CD14-positive monocyte (primary cell): ENCODE results near the gene SCD5. TPM values are rescaled to one million over a fixed set of nuclear protein-coding genes. Genes with fewer than 3 reads are reported as not detected.
A peak's percentile ranks its signal among the peaks of the same experiment; 100 is the strongest.

Experiments used
- DNase-seq, 3 donors: peaks; one replicate each; pipeline ENCODE4 v3.0.0-alpha.2; 2011 to 2022
- H2AFZ ChIP-seq: 2 replicates; pipeline ENCODE4 v1.6.0; 2012; ENCODE audit warnings: mild to moderate bottlenecking, low read depth, low read length, inconsistent platforms; ENCODE audit not compliant: insufficient read depth, poor library complexity, severe bottlenecking
- H3K27ac ChIP-seq, 2 donors: 1 replicate in 1 of 2; 2 replicates in 1 of 2; pipeline ENCODE4 v1.5.1; 2012 to 2013; ENCODE audit warnings: low read length in 2 of 2, control low read depth in 1 of 2, inconsistent platforms in 1 of 2, low read depth in 1 of 2, mild to moderate bottlenecking in 1 of 2
- H3K27me3 ChIP-seq, 2 donors: one replicate each; pipeline versions ENCODE4 v1.6.0 to v1.6.1; 2011 to 2013; ENCODE audit warnings: low read length in 2 of 2; ENCODE audit not compliant: control insufficient read depth in 2 of 2, insufficient read depth in 2 of 2
- H3K36me3 ChIP-seq, 2 donors: replicated peaks in 1 of 2; 1 replicate in 1 of 2; 2 replicates in 1 of 2; pipeline versions ENCODE4 v1.5.1 to v1.6.1; 2012 to 2013; ENCODE audit warnings: low read length in 2 of 2, control low read depth in 1 of 2, inconsistent platforms in 1 of 2, mild to moderate bottlenecking in 1 of 2; ENCODE audit not compliant: insufficient read depth in 2 of 2, control insufficient read depth in 1 of 2
- H3K4me1 ChIP-seq, 2 donors: 1 replicate in 1 of 2; 2 replicates in 1 of 2; pipeline versions ENCODE4 v1.5.1 to v1.6.1; 2012 to 2013; ENCODE audit warnings: low read length in 2 of 2, control low read depth in 1 of 2, inconsistent platforms in 1 of 2, mild to moderate bottlenecking in 1 of 2, moderate library complexity in 1 of 2; ENCODE audit not compliant: insufficient read depth in 2 of 2, control insufficient read depth in 1 of 2
- H3K4me2 ChIP-seq: replicated peaks from 2 replicates; pipeline ENCODE3; 2012; ENCODE audit warnings: low read length, moderate library complexity, mild to moderate bottlenecking; ENCODE audit not compliant: poor library complexity, severe bottlenecking; ENCODE audit errors: extremely low read depth
- H3K4me3 ChIP-seq, 3 experiments: fragments of 200-600 bp in 1 of 3; sonication (generic) in 1 of 3; replicated peaks in 1 of 3; 1 replicate in 2 of 3; 2 replicates in 1 of 3; pipeline ENCODE4 v1.5.1; 2011 to 2013; ENCODE audit warnings: low read length in 3 of 3, mild to moderate bottlenecking in 3 of 3, control low read depth in 2 of 3, low read depth in 2 of 3, inconsistent platforms in 1 of 3, moderate library complexity in 1 of 3
- H3K79me2 ChIP-seq: 2 replicates; pipeline ENCODE4 v1.6.0; 2012; ENCODE audit warnings: mild to moderate bottlenecking, control low read depth, inconsistent platforms, low read length, moderate library complexity; ENCODE audit not compliant: insufficient read depth
- H3K9ac ChIP-seq: 2 replicates; pipeline ENCODE4 v1.6.0; 2017; ENCODE audit warnings: low read length, mild to moderate bottlenecking; ENCODE audit not compliant: insufficient read depth, poor library complexity, severe bottlenecking
- H3K9me3 ChIP-seq, 2 donors: replicated peaks in 1 of 2; 1 replicate in 1 of 2; 2 replicates in 1 of 2; pipeline versions ENCODE4 v1.5.1 to v1.6.1; 2012 to 2013; ENCODE audit warnings: low read length in 2 of 2, control low read depth in 1 of 2; ENCODE audit not compliant: control insufficient read depth in 1 of 2, insufficient read depth in 1 of 2
- H4K20me1 ChIP-seq: 2 replicates; pipeline ENCODE4 v1.6.0; 2012; ENCODE audit warnings: mild to moderate bottlenecking, low read length, control low read depth, moderate library complexity; ENCODE audit not compliant: insufficient read depth
- H3K27ac Mint-ChIP-seq, 7 donors: one replicate each; pipeline ENCODE4 v1.8.0; 2020; ENCODE audit warnings: mild to moderate bottlenecking in 7 of 7, mixed read lengths in 7 of 7, moderate library complexity in 6 of 7, inconsistent platforms in 2 of 7
- H3K27me3 Mint-ChIP-seq, 3 donors: one replicate each; pipeline ENCODE4 v1.8.0; 2021 to 2022; ENCODE audit warnings: low read depth in 3 of 3, mild to moderate bottlenecking in 3 of 3, mixed read lengths in 3 of 3, moderate library complexity in 3 of 3, inconsistent platforms in 1 of 3
- H3K36me3 Mint-ChIP-seq, 2 donors: one replicate each; pipeline ENCODE4 v1.8.0; 2020; ENCODE audit warnings: mixed read lengths in 2 of 2, inconsistent platforms in 1 of 2, mild to moderate bottlenecking in 1 of 2
- H3K4me1 Mint-ChIP-seq: one replicate; pipeline ENCODE4 v1.8.0; 2020; ENCODE audit warnings: mild to moderate bottlenecking, mixed read lengths
- H3K4me3 Mint-ChIP-seq, 2 donors: one replicate each; pipeline ENCODE4 v1.8.0; 2020; ENCODE audit warnings: mild to moderate bottlenecking in 2 of 2, mixed read lengths in 2 of 2, moderate library complexity in 1 of 2
- H3K9me3 Mint-ChIP-seq, 7 donors: one replicate each; pipeline ENCODE4 v1.8.0; 2020 to 2022; ENCODE audit warnings: mixed read lengths in 7 of 7, mild to moderate bottlenecking in 6 of 7, moderate library complexity in 6 of 7, inconsistent platforms in 2 of 7
- WGBS: methylation state at CpG from one replicate; pipeline ENCODE4 v1.1.5; 2013; ENCODE audit warnings: missing lambda C conversion rate; ENCODE audit not compliant: insufficient coverage; 5-methylcytosine and 5-hydroxymethylcytosine counted together
- intact Hi-C, 2 donors: fragments of 100-400 bp; cut with micrococcal nuclease; formaldehyde crosslinking; loops; one replicate each; pipeline versions ENCODE4 v1.15.0 to v1.15.1; 2023
- polyA plus RNA-seq, 3 donors: library from polyadenylated mRNA; depleted of rRNA in 1 of 3; unstranded in 2 of 3; stranded (reverse) in 1 of 3; fragments of 300-500 nt in 2 of 3; fragments of >200 nt in 1 of 3; fragmentation: Illumina TruSeq in 2 of 3; gene quantifications; 1 replicate in 2 of 3; 2 replicates in 1 of 3; pipeline ENCODE4 v1.2.3, GENCODE V29; 2012 to 2021
- TF ChIP-seq, protein P1 (sequence below): fragments of 200-600 bp; IDR thresholded peaks from one replicate; pipeline ENCODE4 v1.8.0; 2022; ENCODE audit warnings: antibody characterized with exemption, mild to moderate bottlenecking

SCD5 gene
- polyA plus RNA-seq, 3 donors: 0.28 to 1.3 (median 0.61) TPM

DNA sequence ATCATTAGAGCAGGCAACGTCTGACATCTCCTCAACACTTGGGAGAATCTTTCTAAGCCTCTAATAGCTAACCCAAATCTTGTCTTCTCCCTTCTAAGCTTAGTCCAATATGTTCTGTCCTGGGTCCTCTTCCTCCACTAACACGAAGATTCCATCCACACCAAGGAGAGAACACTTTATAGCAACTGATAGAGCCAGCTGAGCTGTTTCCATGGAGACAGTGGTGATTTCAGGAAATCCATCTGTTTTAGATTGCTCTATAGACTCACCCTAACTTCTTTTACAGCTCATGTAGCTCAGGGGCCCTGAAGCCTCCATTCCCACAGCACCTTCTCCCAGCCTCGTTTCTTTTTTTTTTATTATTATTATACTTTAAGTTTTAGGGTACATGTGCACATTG is 37.4 kb downstream of the SCD5 start:
- Histone ChIP-seq H4K20me1 (no peaks in the 10 kb centered on the region), H3K27ac (no peak overlapping the region), H3K36me3 (no peaks in the 10 kb centered on the region), H3K4me1 (no peaks in the 10 kb centered on the region), H3K4me3 (no peak overlapping the region), H3K27me3 (no peaks in the 10 kb centered on the region), H2AFZ (no peak overlapping the region), H3K4me2 (no peak overlapping the region), H3K9me3 (peaks cover 10 to 11% of the 10 kb centered on the region in 2 donors), H3K9ac (no peak overlapping the region), H3K79me2 (no peaks in the 10 kb centered on the region)
- H3K4me1 Mint-ChIP-seq: peaks cover 1% of the 10 kb centered on the region
- WGBS: 19% methylated on average over 2 of the region's 3 CpGs
- no peak for DNase-seq
- no peaks in the 10 kb centered on the region for H3K36me3 Mint-ChIP-seq
- H3K27me3 Mint-ChIP-seq: peaks cover 0 to 3% (median 3%) of the 10 kb centered on the region in 3 donors
- peaks cover 4 to 20% (median 11%) of the 10 kb centered on the region in 7 donors for H3K9me3 Mint-ChIP-seq
- TF ChIP-seq, protein P1, sequence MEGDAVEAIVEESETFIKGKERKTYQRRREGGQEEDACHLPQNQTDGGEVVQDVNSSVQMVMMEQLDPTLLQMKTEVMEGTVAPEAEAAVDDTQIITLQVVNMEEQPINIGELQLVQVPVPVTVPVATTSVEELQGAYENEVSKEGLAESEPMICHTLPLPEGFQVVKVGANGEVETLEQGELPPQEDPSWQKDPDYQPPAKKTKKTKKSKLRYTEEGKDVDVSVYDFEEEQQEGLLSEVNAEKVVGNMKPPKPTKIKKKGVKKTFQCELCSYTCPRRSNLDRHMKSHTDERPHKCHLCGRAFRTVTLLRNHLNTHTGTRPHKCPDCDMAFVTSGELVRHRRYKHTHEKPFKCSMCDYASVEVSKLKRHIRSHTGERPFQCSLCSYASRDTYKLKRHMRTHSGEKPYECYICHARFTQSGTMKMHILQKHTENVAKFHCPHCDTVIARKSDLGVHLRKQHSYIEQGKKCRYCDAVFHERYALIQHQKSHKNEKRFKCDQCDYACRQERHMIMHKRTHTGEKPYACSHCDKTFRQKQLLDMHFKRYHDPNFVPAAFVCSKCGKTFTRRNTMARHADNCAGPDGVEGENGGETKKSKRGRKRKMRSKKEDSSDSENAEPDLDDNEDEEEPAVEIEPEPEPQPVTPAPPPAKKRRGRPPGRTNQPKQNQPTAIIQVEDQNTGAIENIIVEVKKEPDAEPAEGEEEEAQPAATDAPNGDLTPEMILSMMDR: no peak
- no peak overlapping the region for H3K4me3 Mint-ChIP-seq
- H3K27ac Mint-ChIP-seq: no peak overlapping the region
- intact Hi-C loops: no loop called here

DNA sequence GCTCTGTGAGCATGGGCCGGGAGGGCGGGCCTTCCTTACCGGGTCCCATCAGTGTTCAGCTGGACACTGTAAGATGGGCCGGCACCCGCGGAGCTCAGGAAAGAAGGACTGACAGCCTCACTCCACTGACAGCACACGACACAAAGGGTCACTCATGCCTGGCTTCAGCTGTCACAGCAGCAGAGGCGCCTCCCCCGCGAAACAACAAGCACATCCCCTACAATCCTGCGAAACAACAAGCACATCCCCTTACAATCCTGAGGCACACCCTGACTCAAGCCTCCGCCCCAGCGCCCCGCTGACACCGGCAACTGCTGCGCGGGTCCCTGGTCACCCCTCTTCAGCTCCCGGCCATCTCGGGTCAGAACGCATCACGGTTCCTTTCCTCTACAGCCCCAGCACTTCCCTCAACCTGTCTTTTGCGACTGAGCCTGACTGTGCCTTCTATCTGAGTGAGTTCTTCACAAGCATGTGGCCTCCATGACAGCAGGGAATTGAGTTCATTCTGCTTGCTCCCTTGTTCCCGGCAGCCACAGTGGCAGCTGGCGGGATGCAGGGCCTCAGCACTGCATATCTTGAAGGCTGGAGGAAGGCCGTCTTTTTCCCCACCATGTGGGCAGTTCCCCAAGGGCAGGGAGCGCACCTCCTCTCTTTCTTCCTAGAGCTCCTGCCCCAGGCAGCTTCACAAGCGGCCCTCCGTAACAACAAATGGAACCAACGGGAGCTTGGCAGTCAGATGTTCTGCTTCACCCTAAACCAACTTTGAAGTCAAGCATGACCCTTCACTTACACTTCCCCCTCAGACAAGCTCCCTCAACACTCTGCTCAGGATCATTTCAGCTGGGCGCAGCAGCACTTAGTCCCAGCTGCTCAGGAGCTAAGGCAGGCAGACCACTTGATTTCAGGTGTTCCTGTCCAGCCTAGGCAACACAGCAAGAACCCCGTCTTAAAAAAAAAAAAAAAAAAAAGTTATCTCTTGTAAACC is 39.6 kb downstream of the SCD5 start:
- Histone ChIP-seq H2AFZ (no peak overlapping the region), H3K36me3 (no peaks in the 10 kb centered on the region), H3K27me3 (no peaks in the 10 kb centered on the region), H3K4me1 (no peaks in the 10 kb centered on the region), H3K79me2 (no peaks in the 10 kb centered on the region), H3K9me3 (no peaks in the 10 kb centered on the region), H4K20me1 (no peaks in the 10 kb centered on the region), H3K9ac (no peak overlapping the region), H3K4me2 (no peak overlapping the region), H3K27ac (no peak overlapping the region), H3K4me3 (no peak overlapping the region)
- TF ChIP-seq, protein P1: no peak
- peaks cover 0 to 3% (median 2%) of the 10 kb centered on the region in 3 donors for H3K27me3 Mint-ChIP-seq
- intact Hi-C loops: no loop called here
- peaks cover 1% of the 10 kb centered on the region for H3K4me1 Mint-ChIP-seq
- H3K4me3 Mint-ChIP-seq: no peak overlapping the region
- DNase-seq: no peak
- peak overlapping the region in 1 of 7 donors; percentile 7 for H3K27ac Mint-ChIP-seq
- H3K36me3 Mint-ChIP-seq: no peaks in the 10 kb centered on the region
- WGBS: 86% methylated on average over 29 of the region's 31 CpGs
- peaks cover 0 to 2% (median 0%) of the 10 kb centered on the region in 7 donors for H3K9me3 Mint-ChIP-seq
